ENCODE measurements around the gene PTPN6. TPM values are rescaled to one million over a fixed set of nuclear protein-coding genes. Genes with fewer than 3 reads are reported as not detected.

Gene PTPN6
- total and polyA plus RNA-seq, 10 of the 15 experiments (the other 5 are each of a cell fraction or from before 2014, with no cell fraction given): 229 to 457 (median 370) TPM

GRCh38 chr12:7001921-7002591, 50.9 kb downstream of the PTPN6 start:
- H3K79me2 ChIP-seq (ENCODE audit: control insufficient read depth, insufficient read depth, low read length): no peaks in the 10 kb centered on the region
- H3K36me3 ChIP-seq (ENCODE audit: control insufficient read depth in 2 of 2, insufficient read depth in 2 of 2, low read length in 1 of 2): peaks cover 0 to 8% of the 10 kb centered on the region in 2 experiments; a peak in 3 of 4 replicates
- no peaks in the 10 kb centered on the region for H3K27me3 ChIP-seq (replicated peaks in 1 of 2; ENCODE audit: control insufficient read depth in 2 of 2, insufficient read depth in 2 of 2, low read length in 1 of 2)
- no peaks in the 10 kb centered on the region for H3K4me1 ChIP-seq (ENCODE audit: control insufficient read depth, insufficient read depth, low read length)
- no peak for DNase-seq (ENCODE audit: low read depth, low spot score)
- TF ChIP-seq NR2F1 (conservative IDR thresholded peaks at IDR 0.05): no peak
- TF ChIP-seq MXI1 (IDR thresholded peaks at IDR 0.05; ENCODE audit: low read depth, low read length): no peak
- TF ChIP-seq EGR1 (IDR thresholded peaks at IDR 0.05; ENCODE audit: borderline replicate concordance in 1 of 2, low read depth in 2 of 2, low read length in 2 of 2): no peak
- TF ChIP-seq ATF7 (IDR thresholded peaks at IDR 0.05; ENCODE audit: low read depth): no peak
- TF ChIP-seq NBN (IDR thresholded peaks at IDR 0.05): no peak
- no peak for TF ChIP-seq RELB (IDR thresholded peaks at IDR 0.05; ENCODE audit: low read depth)
- ChIA-PET RAD21 (ENCODE audit: unreplicated experiment) (no interaction called here), SMC1A (ENCODE audit: uncharacterized antibody, unreplicated experiment) (interaction anchor here (1.1 kb wide), 1 partner anchor 10 kb away, joined by 3 read pairs; no protein-coding TSS in a partner anchor), CTCF (no interaction called here), POLR2A (no interaction called here)
- no peak for FAIRE-seq
- no peak overlapping the region for H3K27ac ChIP-seq (ENCODE audit: control insufficient read depth, insufficient read depth)
- in situ Hi-C loops (cut with MboI): no loop called here
- 98% methylated on average over 7 of the region's 7 CpGs for WGBS (ENCODE audit: insufficient coverage, insufficient replicate concordance, low lambda C conversion rate, missing lambda C conversion rate)
- H2AFZ ChIP-seq (ENCODE audit: control insufficient read depth, low read depth, low read length): no peak overlapping the region
- H3K9ac ChIP-seq (ENCODE audit: control insufficient read depth, insufficient read depth, low read length): no peak overlapping the region
- no peaks in the 10 kb centered on the region for H4K20me1 ChIP-seq (ENCODE audit: control insufficient read depth, insufficient read depth)
- ATAC-seq: no peak
- no TSS peak for BruUV-seq (replicated peaks)
- no peak overlapping the region for H3K4me3 ChIP-seq
- H3K4me2 ChIP-seq (ENCODE audit: control insufficient read depth, insufficient read depth): no peak overlapping the region
- intact Hi-C loops (cut with micrococcal nuclease; ENCODE audit: unreplicated experiment): no loop called here
- no peaks in the 10 kb centered on the region for H3K9me3 ChIP-seq (replicated peaks; ENCODE audit: control insufficient read depth, insufficient read depth, low read length)

Measured in GM12878 (cell line).